Measurements from ENCODE around the gene GXYLT1.

GXYLT1 gene

GRCh38 chr12:42163913-42164312 lies 19.2 kb upstream of the GXYLT1 start:
- TF ChIP-seq, protein P1, sequence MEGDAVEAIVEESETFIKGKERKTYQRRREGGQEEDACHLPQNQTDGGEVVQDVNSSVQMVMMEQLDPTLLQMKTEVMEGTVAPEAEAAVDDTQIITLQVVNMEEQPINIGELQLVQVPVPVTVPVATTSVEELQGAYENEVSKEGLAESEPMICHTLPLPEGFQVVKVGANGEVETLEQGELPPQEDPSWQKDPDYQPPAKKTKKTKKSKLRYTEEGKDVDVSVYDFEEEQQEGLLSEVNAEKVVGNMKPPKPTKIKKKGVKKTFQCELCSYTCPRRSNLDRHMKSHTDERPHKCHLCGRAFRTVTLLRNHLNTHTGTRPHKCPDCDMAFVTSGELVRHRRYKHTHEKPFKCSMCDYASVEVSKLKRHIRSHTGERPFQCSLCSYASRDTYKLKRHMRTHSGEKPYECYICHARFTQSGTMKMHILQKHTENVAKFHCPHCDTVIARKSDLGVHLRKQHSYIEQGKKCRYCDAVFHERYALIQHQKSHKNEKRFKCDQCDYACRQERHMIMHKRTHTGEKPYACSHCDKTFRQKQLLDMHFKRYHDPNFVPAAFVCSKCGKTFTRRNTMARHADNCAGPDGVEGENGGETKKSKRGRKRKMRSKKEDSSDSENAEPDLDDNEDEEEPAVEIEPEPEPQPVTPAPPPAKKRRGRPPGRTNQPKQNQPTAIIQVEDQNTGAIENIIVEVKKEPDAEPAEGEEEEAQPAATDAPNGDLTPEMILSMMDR (conservative IDR thresholded peaks at IDR 0.05) = no peak
- no peak for TF ChIP-seq ZFX (IDR thresholded peaks at IDR 0.05)
- no peak overlapping the region for H3K27ac ChIP-seq

DNA sequence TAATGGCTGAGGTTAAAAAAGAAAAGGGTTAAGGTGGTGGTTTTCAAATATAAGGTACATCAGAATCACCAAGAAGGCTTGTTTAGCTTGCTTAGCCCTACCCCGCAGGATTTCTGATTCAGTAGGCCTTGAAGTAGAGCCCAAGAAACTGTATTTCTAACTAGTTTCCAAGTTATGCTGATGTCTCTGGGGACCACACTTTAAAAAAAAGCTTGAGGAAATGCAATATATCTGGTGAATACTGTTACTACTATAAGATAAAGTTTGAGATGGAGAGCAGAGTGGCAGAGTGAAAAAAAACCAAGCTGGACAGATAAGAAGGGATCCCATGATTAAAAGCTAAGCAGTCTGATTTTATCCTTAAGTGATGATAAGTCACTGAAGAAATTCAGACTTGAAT lies 18.3 kb upstream of the GXYLT1 start:
- TF ChIP-seq, protein P1 (conservative IDR thresholded peaks at IDR 0.05) = no peak
- no peak for TF ChIP-seq ZFX (IDR thresholded peaks at IDR 0.05)

DNA sequence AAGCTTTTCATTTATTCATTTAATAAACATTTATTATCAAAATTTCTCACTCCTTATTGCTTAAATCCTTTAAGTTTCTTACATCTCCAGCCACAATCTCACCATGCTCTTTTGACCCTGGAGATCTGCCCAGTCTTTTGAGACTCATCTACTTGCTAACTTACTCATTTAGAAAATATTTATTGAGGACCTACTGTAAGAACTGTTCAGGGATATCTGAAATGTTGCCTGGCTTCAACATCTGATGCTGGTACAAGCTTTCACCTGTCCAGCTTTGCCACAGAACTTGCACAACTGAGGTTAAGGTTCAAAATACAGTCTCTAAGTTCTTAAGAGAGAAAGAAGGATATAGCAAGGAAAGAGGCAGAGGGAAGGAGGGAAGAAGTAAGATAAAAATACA lies 17.5 kb upstream of the GXYLT1 start:
- TF ChIP-seq ZFX (IDR thresholded peaks at IDR 0.05) = no peak
- TF ChIP-seq, protein P1 (conservative IDR thresholded peaks at IDR 0.05) = no peak
- no peak overlapping the region for H3K27ac ChIP-seq

More for the DNA sequence above, 18.3 kb upstream of the GXYLT1 start:
- no peak overlapping the region for H3K27ac ChIP-seq

- no peak for TF ChIP-seq ZFX (IDR thresholded peaks at IDR 0.05)
- TF ChIP-seq, protein P1 (conservative IDR thresholded peaks at IDR 0.05) = no peak
- no peak overlapping the region for H3K27ac ChIP-seq
These were observed 16.9 kb upstream of the GXYLT1 start for GRCh38 chr12:42161529-42161928.

GRCh38 chr12:42156232-42156631 lies 11.6 kb upstream of the GXYLT1 start:
- no peak overlapping the region for H3K27ac ChIP-seq
- no peak for TF ChIP-seq ZFX (IDR thresholded peaks at IDR 0.05)
- TF ChIP-seq, protein P1 (conservative IDR thresholded peaks at IDR 0.05) = no peak

DNA sequence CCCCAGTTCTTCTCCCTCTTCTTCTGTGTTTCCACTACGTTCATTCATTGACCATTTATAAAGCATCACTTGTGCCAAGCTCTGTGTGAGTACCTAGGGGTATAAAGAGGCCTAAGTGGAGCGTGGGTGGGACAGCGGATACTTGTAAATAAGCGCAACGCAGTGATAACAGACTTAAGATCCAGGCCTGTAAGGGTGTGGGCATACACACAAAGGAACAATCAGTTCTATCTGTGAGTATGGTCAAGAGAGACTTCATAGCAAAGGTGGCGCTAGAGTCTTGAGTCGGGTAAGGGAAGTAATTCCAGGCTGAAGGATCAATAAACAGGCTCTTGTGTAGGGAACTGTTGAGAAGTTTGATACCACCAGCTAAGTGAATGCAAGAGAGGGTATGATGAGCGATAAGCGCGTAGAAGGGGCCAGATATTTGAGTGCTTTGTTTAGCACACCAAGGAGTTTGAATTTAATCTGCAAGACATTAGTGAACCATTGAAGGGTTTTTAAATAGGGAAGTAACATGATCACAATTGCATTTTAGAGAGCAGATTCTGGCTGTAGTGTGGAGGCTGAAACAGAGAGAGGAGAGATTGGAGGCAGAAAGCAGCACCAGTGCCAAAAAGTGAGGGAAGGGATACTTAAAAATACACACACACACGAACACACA lies 1.0 kb upstream of the GXYLT1 start:
- H3K27ac ChIP-seq = peak overlapping the region; percentile 86; the same call in 1 of the 2 replicates
- TF ChIP-seq, protein P1 (conservative IDR thresholded peaks at IDR 0.05) = 0 out of 2 replicates have a peak, but pooled peaks have one; percentile 9
- TF ChIP-seq ZFX (IDR thresholded peaks at IDR 0.05) = no peak

GRCh38 chr12:42145197-42145549 lies 499 bp upstream of the GXYLT1 start:
- peak overlapping the region; percentile 86 for H3K27ac ChIP-seq
- TF ChIP-seq ZFX (IDR thresholded peaks at IDR 0.05) = no peak
- TF ChIP-seq, protein P1 (conservative IDR thresholded peaks at IDR 0.05) = no peak

Measured in C4-2B (cell line).